Measurements from ENCODE around the gene CLDND1.

CLDND1 gene

DNA sequence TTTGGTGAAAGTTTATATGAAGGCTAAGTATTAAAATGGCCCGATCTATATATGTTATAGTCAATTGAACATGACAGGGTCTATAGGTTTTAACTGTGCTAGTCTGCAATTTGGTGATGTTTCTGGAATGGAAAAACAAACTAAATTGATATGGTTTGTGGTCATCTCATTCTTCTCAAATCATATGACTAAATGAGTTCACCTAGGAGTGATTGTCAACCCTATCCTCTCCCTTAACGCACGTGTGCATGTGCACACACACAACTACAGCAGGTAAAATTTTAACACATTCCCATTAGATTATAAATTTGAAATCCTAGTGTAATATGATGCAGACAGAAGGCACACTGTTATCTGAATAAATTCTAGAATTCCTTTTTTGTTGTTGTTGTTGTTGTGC is 9.0 kb downstream of the CLDND1 start:
- no peak for DNase-seq (ENCODE audit: low read depth)

DNA sequence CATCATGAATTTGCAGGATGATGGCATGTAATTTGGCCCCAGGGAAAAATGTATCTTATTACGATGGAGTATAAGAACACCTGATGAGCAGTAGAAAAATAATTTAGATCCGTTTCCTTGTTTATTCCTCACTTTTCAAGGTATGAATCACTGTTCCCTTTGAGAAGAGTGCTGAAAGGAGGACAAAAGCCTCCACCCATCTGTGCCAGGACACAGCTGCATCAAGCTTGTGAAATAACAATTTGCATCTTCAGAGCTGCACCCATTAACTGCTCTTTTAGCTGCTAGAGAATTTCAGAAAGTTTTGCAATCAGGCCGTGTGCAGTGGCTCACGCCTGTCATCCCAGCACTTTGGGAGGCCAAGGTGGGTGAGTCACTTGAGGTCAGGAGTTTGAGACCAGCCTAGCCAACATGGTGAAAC is 9.6 kb downstream of the CLDND1 start:
- peak; percentile 29 for DNase-seq (ENCODE audit: low read depth)

DNA sequence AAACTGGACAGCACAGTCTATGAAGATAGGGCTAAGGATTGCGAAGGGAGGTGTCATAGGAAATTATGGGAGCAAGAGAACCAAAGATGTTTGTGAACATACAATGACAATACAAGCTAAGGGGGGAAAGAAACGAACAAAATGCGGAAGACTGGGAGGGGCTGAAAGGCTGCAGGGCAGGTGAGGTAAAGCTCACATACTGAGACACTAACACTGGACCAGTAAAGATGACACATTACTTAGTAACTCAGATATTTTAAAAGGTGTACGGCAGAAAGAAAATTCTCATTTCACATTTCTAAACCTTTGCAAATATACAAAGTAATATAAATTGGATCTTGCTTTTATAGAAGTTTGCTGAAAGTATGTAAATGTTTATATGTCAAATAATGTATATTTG is 10.1 kb downstream of the CLDND1 start:
- no peak for DNase-seq (ENCODE audit: low read depth)

DNA sequence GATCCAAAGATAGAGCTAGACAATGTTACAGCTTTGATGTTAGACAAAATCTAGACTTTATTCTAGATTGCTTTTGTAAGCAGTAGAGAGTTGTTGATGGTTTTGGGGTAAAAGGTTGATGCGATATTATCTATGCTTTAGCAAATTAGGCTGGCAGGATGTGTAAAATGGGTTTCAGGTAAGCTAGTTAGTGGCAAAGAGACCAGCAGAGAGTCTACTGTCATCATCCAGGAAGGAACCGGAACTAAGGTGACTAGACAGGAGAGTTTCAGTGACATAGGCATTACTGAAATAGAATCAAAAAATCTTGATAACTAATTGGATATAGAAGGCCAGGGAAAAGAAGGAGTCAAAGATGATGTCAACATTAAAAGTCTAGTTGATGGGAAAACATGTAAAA is 14.1 kb downstream of the CLDND1 start:
- DNase-seq (ENCODE audit: low read depth), result no peak

DNA sequence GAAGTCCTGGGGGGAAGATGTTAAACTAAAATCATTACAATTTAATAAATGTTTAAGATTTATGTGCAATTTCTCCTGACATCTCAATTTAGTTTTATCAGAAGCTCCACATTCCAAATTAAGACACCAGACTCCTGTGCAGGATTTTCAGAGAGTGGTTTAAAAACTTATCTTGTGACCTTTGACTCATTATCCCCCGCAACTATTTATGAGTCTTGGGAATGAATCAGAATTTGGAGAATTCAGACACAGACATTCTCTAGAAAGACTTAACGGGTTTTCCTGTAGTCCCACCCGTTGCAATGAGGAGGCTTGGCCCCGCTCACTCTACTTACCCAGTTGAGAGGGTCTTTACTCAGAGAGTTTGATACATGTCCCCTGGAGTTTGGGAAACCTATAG is 18.2 kb downstream of the CLDND1 start:
- DNase-seq (ENCODE audit: low read depth), result no peak

DNA sequence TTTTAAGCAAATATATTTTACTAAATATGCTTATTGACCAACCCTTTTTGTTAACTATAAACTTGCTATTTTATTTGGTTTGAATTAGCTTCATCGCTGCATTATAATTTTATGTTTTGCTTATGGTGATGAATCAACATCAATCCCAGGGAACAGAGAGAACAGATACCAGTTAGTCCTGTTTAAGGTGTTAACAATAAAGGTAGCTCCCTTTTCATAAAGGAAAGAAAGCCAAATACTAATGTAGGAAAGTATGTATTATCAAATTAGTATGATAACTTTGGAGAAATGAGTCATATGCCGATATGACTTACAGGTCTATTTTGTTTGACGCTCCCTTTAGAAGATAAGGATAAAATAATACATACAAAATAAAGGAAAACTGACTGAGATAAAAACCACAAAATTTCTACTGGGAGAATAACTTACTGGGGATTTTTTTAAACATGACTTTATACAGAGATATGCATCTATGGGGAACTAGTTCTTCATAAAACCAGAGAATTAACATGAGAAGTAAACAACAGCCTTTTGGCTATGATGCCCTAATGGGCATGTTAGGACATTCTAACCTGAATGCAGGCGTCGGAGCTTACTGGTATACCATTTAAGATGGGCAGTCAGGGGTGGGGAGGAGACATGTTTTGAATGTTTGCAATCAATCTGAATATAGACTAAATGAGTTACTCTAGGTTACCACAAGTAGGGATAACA is 20.7 kb downstream of the CLDND1 start:
- DNase-seq (ENCODE audit: low read depth), result no peak

DNA sequence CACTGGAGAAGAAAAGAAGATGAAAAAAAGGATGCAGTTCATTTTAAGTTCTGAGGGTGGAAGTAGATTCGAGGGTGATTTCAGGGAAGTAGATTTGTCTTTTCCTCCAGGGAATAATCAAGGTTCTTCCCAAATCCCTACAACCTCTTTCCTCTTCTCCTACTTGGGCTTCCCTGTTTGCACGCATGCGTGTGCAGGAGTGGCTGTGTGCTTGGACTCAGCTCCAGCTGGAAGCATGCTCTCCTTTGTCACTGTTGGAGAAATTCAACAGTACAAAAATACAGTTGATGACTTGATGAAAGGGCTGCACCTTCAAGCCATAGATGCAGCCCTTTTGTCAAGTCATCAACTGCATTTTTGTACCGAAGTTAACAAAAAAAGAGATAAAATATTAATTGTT is 21.4 kb downstream of the CLDND1 start:
- DNase-seq (ENCODE audit: low read depth), result no peak

DNA sequence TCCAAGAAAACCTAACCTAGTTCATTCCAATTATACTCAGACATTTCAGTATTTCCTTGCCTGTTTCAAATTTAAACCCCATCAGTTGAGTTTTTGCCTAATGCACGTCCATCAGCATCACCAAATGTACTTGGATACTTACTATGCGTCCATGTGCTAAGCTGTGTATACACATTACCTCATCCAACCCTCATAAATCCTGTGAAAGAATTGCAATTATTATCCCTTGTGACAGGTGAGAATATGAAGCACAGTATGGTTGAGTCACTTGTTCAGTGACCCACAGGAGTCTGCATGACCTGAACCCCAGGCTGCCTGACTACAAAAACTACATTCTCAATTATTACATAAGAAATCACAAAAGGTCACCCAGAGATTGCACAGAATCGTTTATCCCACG is 22.7 kb downstream of the CLDND1 start:
- no peak for DNase-seq (ENCODE audit: low read depth)

DNA sequence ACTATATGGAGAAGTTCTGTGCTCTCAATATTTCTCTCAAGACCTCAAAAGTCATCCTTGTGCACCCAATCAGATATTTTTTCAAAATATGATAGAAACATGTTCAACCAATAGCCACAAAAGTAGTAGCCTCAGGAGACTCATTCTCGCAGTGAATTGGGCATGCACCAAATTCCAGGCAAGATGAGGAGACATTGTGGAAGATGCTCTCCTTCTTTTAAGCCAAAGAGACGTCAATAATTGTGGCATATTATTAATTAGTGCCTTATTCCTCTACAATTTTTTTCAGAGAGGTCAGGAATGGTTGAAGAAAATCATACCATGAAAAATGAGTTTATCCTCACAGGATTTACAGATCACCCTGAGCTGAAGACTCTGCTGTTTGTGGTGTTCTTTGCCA is 25.3 kb downstream of the CLDND1 start, which contains the start of gene OR5K2:
TSS of gene OR5K2 (plus strand) at position 301 of the 400 bp plus-strand sequence. CDS start at position 301, 0 bp downstream.
- no peak for DNase-seq (ENCODE audit: low read depth)

DNA sequence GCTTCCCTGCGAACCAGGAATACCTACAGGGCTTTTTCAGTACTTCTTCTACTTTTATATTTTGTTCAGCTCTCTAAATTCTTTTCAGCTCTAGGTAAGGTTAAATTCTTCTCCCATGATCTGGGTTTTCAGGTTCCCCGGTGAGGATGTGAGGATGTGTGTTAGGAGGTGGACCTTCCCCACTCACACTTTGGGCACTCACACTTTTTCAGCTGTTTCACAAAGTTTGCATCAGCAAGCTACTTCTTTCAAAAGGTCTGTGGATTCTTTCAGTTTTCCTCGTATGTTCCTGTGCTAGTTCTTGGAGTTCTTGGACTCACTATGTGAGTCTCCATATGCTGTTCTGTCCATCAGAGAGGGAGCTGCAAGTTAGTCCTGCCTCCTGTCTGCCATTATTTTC is 39.1 kb downstream of the CLDND1 start:
- no peak for DNase-seq (ENCODE audit: low read depth)

DNA sequence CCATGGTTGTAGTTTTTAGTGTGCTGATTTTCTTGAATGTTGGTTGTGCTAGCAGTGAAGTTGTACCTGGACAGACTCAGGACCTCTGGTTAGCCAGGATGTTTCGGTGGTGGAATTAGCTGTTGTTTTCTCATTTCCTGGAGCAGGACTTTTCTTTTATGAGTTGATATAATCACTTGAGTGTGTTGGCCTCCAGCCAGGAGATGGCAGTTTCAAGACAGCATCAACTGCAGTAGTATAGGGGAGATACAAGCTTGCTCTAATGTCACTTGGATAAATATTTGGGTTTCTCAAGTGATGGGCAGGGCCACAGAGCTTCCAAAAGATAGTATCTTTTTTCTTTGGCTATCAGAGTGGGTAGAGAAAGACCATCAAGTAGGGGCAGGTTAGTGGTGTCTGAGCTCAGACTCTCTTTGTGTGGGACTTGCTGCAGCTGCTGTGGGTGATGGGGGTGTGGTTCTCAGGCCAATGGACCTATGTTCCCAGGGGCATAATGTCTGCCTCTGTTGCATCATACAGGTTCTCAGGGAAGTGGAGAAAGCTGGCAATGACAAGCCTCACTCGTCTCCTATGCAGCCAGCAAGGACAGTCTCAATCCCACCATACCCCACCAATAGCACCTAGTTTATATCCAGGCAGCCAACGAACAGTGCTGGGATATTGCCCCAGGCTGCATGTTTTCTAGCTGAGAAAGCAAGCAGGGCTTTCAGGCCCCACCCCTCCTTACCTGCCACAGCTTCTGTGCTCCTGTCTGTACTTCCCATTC is 39.8 kb downstream of the CLDND1 start:
- DNase-seq (ENCODE audit: low read depth), result no peak
